Breast epithelium (tissue), 3 donors: ENCODE data around the gene MCOLN2.

Experiments
- POLR2A ChIP-seq: fragments of 450-650 bp; IDR thresholded peaks from one replicate; pipeline ENCODE4 v1.6.1; 2016; ENCODE audit warnings: antibody characterized with exemption, mild to moderate bottlenecking, moderate library complexity
- POLR2AphosphoS5 ChIP-seq, 3 donors: sonication (generic); formaldehyde crosslinking; IDR thresholded peaks; one replicate each; pipeline ENCODE4 v1.6.1; 2017; ENCODE audit warnings: antibody characterized with exemption in 3 of 3
- TF ChIP-seq, protein P1 (sequence below), 3 donors: fragments of 450-650 bp; IDR thresholded peaks; one replicate each; pipeline ENCODE4 v1.5.1; 2016 to 2017; ENCODE audit warnings: antibody characterized with exemption in 3 of 3, mild to moderate bottlenecking in 3 of 3, moderate library complexity in 3 of 3

DNA sequence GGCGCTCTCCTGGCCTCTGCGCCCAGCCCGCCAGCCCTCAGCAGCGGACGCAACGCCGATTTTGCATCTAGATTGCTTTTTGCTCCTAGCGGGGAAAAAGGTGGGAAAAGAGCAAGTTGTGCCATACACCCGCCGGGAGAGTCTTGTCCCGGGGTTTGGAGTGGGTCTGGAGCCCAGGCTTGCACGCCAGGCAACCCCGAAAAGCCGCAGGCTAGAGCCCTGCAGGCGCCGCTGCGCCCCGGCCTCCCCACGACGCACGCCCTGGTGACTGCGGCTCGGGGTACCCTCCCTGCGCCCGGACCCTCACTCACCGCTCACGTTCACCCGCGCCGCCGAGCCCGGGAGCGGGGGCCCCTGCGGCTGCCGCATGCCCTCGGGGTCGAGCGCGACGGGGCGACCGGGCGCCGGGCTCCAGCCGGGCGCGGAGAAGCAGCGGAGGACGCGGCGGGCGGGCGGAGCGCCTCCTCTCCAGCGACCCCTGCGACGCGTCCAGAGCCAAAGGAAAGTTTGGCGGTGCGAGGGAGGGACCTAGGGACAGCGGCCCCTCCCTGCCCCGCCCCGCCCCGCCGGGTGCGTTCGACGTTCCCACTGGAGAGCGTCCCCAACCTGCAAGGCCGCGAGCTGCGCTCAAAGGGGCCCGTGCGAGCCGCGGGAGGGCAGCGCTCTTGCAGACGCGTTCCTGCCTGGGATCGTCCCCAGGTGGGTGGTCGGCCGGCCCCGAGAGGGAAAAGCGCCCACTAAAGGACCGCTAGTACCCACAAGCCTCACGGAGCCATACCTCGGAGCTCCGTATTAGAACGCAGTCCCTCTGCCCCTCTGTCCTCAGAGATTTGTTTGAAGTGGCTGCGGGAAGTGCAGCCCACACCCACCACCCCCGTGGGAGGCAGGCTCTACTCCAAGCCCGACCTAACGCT lies 104.0 kb downstream of the MCOLN2 start, which contains the start of gene LPAR3:
- TF ChIP-seq, protein P1, sequence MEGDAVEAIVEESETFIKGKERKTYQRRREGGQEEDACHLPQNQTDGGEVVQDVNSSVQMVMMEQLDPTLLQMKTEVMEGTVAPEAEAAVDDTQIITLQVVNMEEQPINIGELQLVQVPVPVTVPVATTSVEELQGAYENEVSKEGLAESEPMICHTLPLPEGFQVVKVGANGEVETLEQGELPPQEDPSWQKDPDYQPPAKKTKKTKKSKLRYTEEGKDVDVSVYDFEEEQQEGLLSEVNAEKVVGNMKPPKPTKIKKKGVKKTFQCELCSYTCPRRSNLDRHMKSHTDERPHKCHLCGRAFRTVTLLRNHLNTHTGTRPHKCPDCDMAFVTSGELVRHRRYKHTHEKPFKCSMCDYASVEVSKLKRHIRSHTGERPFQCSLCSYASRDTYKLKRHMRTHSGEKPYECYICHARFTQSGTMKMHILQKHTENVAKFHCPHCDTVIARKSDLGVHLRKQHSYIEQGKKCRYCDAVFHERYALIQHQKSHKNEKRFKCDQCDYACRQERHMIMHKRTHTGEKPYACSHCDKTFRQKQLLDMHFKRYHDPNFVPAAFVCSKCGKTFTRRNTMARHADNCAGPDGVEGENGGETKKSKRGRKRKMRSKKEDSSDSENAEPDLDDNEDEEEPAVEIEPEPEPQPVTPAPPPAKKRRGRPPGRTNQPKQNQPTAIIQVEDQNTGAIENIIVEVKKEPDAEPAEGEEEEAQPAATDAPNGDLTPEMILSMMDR (IDR thresholded peaks at IDR 0.05), result no peak
- TF ChIP-seq POLR2AphosphoS5 (IDR thresholded peaks at IDR 0.05) (no peak), POLR2A (no peak)
